Measurements from ENCODE around the gene TLCD4. TPM values are rescaled to one million over a fixed set of nuclear protein-coding genes. Genes with fewer than 3 reads are reported as not detected.

TLCD4 gene
- 0.73 TPM for polyA plus RNA-seq (2012; ENCODE audit: insufficient read length, low read depth)

GRCh38 chr1:95117207-95118066 lies at the start of gene TLCD4:
Gene TLCD4, plus strand, starts transcription at chr1:95117355. Its CDS starts 26,547 bp downstream, at chr1:95143902.
- no peak for TF ChIP-seq TAF1 (IDR thresholded peaks at IDR 0.05; ENCODE audit: borderline replicate concordance, insufficient read depth, low read length)
- TF ChIP-seq POLR2AphosphoS5 (IDR thresholded peaks at IDR 0.05; ENCODE audit: low read depth, low read length): no peak
- no peak for TF ChIP-seq SIN3A (IDR thresholded peaks at IDR 0.05; ENCODE audit: borderline replicate concordance, insufficient read depth, low read length)
- peak; percentile 45 for TF ChIP-seq FOXP2 (optimal IDR thresholded peaks at IDR 0.05; ENCODE audit: borderline replicate concordance, extremely low read depth, extremely low read length, insufficient read depth)
- TF ChIP-seq, protein P1, sequence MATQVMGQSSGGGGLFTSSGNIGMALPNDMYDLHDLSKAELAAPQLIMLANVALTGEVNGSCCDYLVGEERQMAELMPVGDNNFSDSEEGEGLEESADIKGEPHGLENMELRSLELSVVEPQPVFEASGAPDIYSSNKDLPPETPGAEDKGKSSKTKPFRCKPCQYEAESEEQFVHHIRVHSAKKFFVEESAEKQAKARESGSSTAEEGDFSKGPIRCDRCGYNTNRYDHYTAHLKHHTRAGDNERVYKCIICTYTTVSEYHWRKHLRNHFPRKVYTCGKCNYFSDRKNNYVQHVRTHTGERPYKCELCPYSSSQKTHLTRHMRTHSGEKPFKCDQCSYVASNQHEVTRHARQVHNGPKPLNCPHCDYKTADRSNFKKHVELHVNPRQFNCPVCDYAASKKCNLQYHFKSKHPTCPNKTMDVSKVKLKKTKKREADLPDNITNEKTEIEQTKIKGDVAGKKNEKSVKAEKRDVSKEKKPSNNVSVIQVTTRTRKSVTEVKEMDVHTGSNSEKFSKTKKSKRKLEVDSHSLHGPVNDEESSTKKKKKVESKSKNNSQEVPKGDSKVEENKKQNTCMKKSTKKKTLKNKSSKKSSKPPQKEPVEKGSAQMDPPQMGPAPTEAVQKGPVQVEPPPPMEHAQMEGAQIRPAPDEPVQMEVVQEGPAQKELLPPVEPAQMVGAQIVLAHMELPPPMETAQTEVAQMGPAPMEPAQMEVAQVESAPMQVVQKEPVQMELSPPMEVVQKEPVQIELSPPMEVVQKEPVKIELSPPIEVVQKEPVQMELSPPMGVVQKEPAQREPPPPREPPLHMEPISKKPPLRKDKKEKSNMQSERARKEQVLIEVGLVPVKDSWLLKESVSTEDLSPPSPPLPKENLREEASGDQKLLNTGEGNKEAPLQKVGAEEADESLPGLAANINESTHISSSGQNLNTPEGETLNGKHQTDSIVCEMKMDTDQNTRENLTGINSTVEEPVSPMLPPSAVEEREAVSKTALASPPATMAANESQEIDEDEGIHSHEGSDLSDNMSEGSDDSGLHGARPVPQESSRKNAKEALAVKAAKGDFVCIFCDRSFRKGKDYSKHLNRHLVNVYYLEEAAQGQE (IDR thresholded peaks at IDR 0.05; ENCODE audit: insufficient read depth in 1 of 2, low read depth in 2 of 2, low read length in 2 of 2): no peak

DNA sequence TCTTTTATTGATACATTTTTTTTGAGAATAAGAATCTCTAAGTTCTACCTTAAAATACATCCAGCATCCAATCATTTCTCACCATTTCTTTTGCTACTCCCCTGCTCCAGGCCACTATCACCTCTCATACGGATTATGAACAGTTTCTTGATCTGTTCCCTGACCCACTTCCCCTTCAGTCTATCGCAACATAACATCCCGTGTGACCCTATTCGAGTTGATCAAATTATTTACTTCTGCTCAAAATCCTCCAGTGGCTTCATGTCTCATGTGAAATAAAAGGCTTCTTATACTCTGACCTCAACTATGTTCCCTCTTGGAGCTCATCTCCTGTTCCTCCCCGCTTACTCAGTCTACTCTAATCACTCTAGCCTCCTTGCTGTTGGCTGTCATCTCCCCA lies 49.6 kb upstream of the TLCD4 start:
- TF ChIP-seq SIN3A (IDR thresholded peaks at IDR 0.05; ENCODE audit: borderline replicate concordance, insufficient read depth, low read length) (no peak), FOXP2 (optimal IDR thresholded peaks at IDR 0.05; ENCODE audit: borderline replicate concordance, extremely low read depth, extremely low read length, insufficient read depth) (no peak), TAF1 (IDR thresholded peaks at IDR 0.05; ENCODE audit: borderline replicate concordance, insufficient read depth, low read length) (no peak), POLR2AphosphoS5 (IDR thresholded peaks at IDR 0.05; ENCODE audit: low read depth, low read length) (no peak)
- TF ChIP-seq, protein P1 (IDR thresholded peaks at IDR 0.05; ENCODE audit: insufficient read depth in 1 of 2, low read depth in 2 of 2, low read length in 2 of 2): no peak

- TF ChIP-seq, protein P1 (IDR thresholded peaks at IDR 0.05; ENCODE audit: insufficient read depth in 1 of 2, low read depth in 2 of 2, low read length in 2 of 2): no peak
- TF ChIP-seq POLR2AphosphoS5 (IDR thresholded peaks at IDR 0.05; ENCODE audit: low read depth, low read length) (no peak), SIN3A (IDR thresholded peaks at IDR 0.05; ENCODE audit: borderline replicate concordance, insufficient read depth, low read length) (no peak), FOXP2 (optimal IDR thresholded peaks at IDR 0.05; ENCODE audit: borderline replicate concordance, extremely low read depth, extremely low read length, insufficient read depth) (no peak), TAF1 (IDR thresholded peaks at IDR 0.05; ENCODE audit: borderline replicate concordance, insufficient read depth, low read length) (no peak)
Observed at GRCh38 chr1:95068956-95069709, 48.0 kb upstream of the TLCD4 start.

DNA sequence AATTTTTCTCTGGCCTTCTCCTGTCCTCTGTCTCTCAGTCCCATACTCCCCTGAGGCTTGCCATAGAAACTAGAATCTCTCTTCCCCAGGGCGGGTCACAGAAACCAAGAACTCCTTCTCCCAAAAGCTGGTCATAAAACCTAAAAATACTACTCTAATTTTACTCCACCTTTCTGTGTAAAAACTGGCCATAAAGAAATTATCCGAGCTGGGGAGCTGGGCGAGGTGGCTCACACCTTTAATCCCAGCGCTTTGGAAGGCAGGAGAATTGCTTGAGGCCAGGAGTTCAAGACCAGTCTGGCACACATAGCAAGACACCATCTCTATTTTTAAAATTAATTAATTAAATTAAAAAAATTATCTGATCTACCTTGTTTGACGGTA lies 47.5 kb upstream of the TLCD4 start:
- no peak for TF ChIP-seq TAF1 (IDR thresholded peaks at IDR 0.05; ENCODE audit: borderline replicate concordance, insufficient read depth, low read length)
- TF ChIP-seq POLR2AphosphoS5 (IDR thresholded peaks at IDR 0.05; ENCODE audit: low read depth, low read length): no peak
- TF ChIP-seq, protein P1 (IDR thresholded peaks at IDR 0.05; ENCODE audit: insufficient read depth in 1 of 2, low read depth in 2 of 2, low read length in 2 of 2): no peak
- TF ChIP-seq SIN3A (IDR thresholded peaks at IDR 0.05; ENCODE audit: borderline replicate concordance, insufficient read depth, low read length): no peak
- no peak for TF ChIP-seq FOXP2 (optimal IDR thresholded peaks at IDR 0.05; ENCODE audit: borderline replicate concordance, extremely low read depth, extremely low read length, insufficient read depth)

All from PFSK-1 (cell line).